CD4-positive, alpha-beta T cell treated with Interleukin-21 for 1 hour (primary cell): ENCODE measurements around the gene SGCG.
"Not testable (repeated sequence)": the region's sequence is repeated elsewhere in the genome, so short reads cannot be mapped to it uniquely, and the experiment has no call there.

Source experiments
- DNase-seq: peaks from one replicate; pipeline ENCODE4 v3.0.0-alpha.2; 2020

The SGCG gene

GRCh38 chr13:23231241-23231640, 50.5 kb downstream of the SGCG start:
- no peak for DNase-seq

GRCh38 chr13:23235994-23236393, 55.2 kb downstream of the SGCG start:
- no peak for DNase-seq

- DNase-seq: no peak
Measured at GRCh38 chr13:23243066-23243465, 62.3 kb downstream of the SGCG start.

GRCh38 chr13:23248410-23248809, 67.6 kb downstream of the SGCG start:
- not testable (repeated sequence) for DNase-seq

DNA sequence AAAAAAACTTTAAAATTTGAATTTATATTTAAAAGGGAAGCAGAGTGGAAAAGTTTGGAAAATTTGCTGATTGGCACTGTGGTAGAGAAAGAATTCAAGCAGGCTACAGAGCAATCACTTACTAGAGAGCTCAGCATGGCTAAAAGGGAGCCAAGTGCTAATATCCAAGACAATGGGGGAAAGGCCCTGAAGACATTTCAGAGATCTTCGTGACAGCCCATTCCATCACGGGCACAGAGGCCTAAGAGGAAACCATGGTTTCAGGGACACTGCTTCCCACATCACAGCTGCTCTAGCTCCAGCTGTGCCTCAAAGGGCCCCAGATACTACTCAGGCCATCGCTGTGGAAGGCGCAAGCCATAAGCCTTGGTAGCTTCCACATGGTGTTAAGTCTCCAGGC, 73.7 kb downstream of the SGCG start:
- no peak for DNase-seq

- no peak for DNase-seq
Measured at GRCh38 chr13:23267571-23267970, 86.8 kb downstream of the SGCG start.

DNA sequence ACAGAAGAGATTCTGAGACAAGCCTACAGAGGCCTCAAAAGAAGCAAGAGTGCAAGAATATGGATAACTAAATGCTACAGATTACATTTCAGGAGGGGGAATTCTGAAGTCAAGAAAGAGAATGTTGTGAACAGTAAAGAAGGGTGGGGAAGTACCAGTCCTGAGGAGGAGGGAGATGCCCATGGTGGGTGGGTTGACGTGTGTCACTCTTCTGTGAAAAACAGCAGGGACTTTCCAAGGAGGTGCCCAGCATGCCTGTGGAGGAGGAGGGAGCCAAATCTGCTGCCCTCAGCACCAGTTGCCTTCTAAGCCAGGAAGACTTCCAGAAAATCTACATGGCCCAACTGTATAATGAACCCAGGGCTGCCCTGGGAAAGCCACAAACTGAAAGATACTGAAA, 87.7 kb downstream of the SGCG start:
- DNase-seq: no peak

- no peak for DNase-seq
Measured at GRCh38 chr13:23271331-23271730, 90.6 kb downstream of the SGCG start.

- no peak for DNase-seq
Measured at GRCh38 chr13:23273498-23273897, 92.7 kb downstream of the SGCG start.

DNA sequence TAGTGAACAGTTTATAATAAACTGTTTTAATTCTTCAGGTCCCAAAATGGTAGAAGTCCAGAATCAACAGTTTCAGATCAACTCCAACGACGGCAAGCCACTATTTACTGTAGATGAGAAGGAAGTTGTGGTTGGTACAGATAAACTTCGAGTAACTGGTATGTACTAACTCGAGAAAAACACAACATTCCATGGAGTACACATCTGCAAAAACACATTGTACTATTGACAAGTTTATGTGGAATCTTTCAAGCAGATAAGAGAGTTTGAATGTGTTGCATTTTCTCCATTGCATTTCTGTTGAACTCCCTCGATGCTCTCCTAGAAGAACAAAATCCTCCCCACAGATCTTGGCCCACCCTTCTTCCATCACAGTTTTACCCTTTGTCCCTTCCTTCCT, 98.5 kb downstream of the SGCG start:
- no peak for DNase-seq

- no peak for DNase-seq
Measured at GRCh38 chr13:23288564-23288963, 107.8 kb downstream of the SGCG start.

- DNase-seq: no peak
Measured at GRCh38 chr13:23288995-23289394, 108.2 kb downstream of the SGCG start.

DNA sequence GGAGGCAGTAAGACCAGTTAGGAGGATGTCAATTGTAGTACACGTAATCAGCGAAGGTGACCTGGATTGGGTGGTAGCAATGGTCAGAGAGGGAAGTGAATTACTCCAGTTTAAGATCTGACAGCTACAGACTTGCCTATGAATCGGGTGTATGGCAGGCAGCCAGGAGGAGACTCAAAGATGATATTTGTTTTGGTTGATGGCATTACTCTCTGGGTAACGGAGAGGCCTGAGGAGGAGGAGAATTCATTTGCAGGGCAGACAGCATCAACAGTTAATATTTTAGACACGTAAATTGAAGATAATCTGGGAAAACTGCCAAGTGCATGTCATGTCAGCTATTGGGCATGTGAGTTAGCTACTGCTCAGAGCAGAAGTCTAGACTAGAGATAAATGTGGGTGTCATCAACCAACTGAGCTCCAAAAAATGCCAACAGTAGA, 109.2 kb downstream of the SGCG start:
- no peak for DNase-seq

DNA sequence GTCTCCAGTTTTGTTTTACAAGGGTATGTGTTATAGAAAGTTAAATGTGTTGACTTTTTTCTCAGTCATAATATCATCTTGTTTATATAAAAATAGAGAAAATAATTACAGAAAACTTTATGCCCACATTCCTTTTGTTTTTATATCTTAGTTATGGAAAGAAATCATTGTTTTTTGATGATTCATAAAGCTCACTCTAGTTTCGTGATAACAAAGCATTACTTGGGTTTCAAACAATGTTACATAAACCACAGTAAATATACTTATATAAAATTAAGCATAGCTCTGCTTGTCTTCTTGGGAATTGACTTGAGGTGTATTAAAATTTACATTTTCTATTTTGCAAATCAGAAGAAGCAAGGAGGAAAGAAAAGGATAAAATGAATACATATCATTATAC, 111.8 kb downstream of the SGCG start:
- no peak for DNase-seq

DNA sequence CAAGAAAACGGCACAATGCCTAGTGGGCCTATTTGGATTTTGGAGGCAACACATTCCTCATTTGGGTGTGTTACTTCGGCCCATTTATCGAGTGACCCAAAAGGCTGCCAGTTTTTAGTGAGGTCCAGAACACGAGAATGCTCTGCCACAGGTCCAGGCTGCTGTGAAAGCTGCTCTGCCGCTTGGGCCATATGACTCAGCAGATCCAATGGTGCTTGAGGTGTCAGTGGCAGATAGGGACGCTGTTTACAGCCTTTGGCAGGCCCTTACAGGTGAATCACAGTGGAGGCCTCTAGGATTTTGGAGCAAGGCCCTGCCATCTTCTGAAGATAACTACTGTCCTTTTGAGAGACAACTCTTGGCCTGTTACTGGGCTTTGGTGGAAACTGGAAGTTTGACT, 134.1 kb downstream of the SGCG start:
- DNase-seq: not testable (repeated sequence)

- no peak for DNase-seq
Measured at GRCh38 chr13:23319883-23320224, 139.1 kb downstream of the SGCG start.

GRCh38 chr13:23320926-23321534, 140.3 kb downstream of the SGCG start:
- peak; percentile 4 for DNase-seq

- peak; percentile 31 for DNase-seq
Measured at GRCh38 chr13:23321535-23322241, 140.9 kb downstream of the SGCG start.

- no peak for DNase-seq
Measured at GRCh38 chr13:23322353-23323336, 141.9 kb downstream of the SGCG start.

DNA sequence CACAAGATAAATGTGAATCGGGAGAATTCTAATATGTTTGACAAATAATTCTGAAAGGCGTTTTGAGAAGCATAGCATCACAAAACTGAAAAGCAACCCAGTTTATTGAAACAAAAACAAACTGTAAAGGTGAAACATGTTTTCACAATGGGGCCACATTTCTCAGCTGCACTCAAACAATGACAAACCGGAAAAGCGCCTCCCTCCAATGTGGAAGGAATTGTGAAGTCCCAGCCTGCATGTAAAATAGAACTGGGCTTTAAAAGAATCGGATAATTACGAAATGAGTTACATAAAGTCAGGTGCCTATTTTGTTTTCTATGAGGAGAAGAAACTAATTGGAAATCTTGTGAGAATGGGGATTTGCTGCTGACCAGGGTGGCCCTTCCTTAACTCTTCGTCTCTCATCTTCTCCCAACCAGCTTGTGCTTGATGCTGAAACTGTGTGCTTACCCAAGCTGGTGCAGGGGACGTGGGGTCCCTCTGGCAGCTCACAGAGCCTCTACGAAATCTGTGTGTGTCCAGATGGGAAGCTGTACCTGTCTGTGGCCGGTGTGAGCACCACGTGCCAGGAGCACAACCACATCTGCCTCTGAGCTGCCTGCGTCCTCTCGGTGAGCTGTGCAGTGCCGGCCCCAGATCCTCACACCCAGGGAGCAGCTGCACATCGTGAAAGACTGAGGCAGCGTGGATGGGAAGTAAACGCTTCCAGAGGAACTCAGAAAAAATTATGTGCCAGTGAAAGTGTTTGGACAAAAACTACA, 143.3 kb downstream of the SGCG start:
- no peak for DNase-seq

DNA sequence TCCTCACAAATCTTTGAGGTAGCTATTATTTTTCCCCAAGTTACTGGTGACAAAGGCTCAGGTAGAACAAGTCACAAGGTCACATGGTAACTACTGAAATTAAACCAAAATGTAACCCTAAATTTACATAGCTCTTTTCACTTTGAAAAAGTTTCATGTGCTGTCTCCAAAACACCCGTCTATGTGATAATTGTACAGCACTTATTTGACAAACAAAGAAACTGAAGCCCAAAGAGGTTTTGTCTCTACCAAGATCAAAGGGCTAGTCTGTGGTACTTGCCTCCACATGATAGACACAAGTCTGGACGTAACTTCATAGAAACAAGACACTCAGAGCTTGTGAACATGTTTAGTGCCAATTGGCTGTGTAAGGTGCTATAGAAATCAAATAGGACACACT, 144.4 kb downstream of the SGCG start:
- DNase-seq: no peak

DNA sequence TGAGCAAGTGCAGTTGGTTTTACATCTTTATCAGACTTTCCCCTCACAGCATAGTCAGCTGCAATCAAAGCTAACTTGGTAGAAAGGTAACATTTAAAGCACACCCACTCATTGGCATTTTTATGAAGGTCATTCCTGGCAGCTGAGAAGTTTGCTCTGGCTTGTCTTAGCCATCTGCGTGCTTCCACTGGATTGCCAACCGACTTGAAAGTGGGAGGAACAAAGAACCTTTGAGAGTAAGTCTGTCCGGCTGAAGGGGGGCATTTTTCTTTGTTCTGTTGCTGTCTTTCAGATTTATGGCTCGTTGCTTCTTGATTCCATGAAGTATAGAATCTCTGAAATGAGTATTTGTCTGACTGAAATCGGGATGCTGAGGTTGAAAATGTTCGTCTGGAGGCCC, 149.6 kb downstream of the SGCG start:
- no peak for DNase-seq

GRCh38 chr13:23339225-23339624, 158.4 kb downstream of the SGCG start:
- no peak for DNase-seq
